Measurements from ENCODE around the gene C2orf74. TPM values are rescaled to one million over a fixed set of nuclear protein-coding genes. Genes with fewer than 3 reads are reported as not detected.
"Not testable (repeated sequence)": the region's sequence is repeated elsewhere in the genome, so short reads cannot be mapped to it uniquely, and the experiment has no call there.

C2orf74 gene
- total and polyA plus RNA-seq, 7 donors: 7.1 to 16.6 (median 13.4) TPM

DNA sequence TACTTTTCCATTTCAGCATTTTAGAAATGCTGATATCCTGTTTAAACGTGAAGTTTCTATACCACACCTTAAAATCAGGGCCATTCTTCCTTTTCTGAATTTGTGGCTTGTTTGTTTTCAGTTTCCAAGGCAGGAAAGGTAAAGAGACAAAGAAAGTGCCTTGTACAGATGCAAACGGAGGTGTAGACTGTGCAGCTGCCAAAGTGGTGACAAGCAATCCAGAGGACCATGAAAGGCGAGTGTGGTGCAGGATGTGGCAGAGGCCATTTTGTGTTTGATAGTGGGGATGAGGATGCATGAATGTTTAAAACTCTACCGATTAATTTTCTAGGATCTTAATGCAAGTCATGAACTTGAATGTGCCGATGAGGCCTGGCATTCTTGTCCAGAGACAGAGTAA is 733 bp downstream of the C2orf74 start:
- Histone ChIP-seq H3K27ac (no peak overlapping the region), H3K4me3 (no peak overlapping the region), H3K36me3 (ENCODE audit: insufficient read depth in 1 of 2, low read depth in 1 of 2) (peaks cover 0 to 69% of the 10 kb centered on the region in 2 donors), H3K9me3 (no peaks in the 10 kb centered on the region), H3K27me3 (ENCODE audit: insufficient read depth in 3 of 3, low read length in 2 of 3) (no peaks in the 10 kb centered on the region), H3K4me1 (no peaks in the 10 kb centered on the region)
- ATAC-seq: no peak
- no peak for DNase-seq
- WGBS, 3 donors: 91 to 96% (median 92%) methylated on average over 5 of the region's 5 CpGs
- intact Hi-C loops (cut with DNase I): no loop called here
- TF ChIP-seq, protein P1, sequence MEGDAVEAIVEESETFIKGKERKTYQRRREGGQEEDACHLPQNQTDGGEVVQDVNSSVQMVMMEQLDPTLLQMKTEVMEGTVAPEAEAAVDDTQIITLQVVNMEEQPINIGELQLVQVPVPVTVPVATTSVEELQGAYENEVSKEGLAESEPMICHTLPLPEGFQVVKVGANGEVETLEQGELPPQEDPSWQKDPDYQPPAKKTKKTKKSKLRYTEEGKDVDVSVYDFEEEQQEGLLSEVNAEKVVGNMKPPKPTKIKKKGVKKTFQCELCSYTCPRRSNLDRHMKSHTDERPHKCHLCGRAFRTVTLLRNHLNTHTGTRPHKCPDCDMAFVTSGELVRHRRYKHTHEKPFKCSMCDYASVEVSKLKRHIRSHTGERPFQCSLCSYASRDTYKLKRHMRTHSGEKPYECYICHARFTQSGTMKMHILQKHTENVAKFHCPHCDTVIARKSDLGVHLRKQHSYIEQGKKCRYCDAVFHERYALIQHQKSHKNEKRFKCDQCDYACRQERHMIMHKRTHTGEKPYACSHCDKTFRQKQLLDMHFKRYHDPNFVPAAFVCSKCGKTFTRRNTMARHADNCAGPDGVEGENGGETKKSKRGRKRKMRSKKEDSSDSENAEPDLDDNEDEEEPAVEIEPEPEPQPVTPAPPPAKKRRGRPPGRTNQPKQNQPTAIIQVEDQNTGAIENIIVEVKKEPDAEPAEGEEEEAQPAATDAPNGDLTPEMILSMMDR (IDR thresholded peaks at IDR 0.05): no peak

DNA sequence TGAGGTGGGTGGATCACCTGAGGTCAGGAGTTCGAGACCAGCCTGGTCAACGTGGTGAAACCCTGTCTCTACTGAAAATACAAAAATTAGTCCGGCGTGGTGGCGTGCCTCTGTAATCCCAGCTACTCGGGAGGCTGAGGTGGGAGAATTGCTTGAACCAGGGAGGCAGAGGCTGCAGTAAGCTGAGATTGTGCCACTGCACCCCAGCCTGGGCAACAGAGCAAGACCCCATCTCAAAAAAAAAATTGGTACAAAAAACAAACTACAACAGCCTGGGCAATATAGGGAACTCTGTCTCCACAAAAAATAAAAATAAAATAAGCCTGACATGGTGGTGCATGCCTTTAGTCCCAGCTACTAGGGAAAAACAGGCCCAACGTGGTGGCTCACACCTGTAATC is 3.1 kb downstream of the C2orf74 start:
- H3K36me3 ChIP-seq (ENCODE audit: insufficient read depth in 1 of 2, low read depth in 1 of 2): peaks cover 0 to 71% of the 10 kb centered on the region in 2 donors
- H3K4me3 ChIP-seq; ATAC-seq; intact Hi-C loops (cut with DNase I); H3K27me3 ChIP-seq (ENCODE audit: insufficient read depth in 3 of 3, low read length in 2 of 3); DNase-seq; H3K27ac ChIP-seq; H3K4me1 ChIP-seq; H3K9me3 ChIP-seq: not testable (repeated sequence)
- 94 to 97% (median 97%) methylated on average over 7 of the region's 7 CpGs for WGBS, 3 donors

DNA sequence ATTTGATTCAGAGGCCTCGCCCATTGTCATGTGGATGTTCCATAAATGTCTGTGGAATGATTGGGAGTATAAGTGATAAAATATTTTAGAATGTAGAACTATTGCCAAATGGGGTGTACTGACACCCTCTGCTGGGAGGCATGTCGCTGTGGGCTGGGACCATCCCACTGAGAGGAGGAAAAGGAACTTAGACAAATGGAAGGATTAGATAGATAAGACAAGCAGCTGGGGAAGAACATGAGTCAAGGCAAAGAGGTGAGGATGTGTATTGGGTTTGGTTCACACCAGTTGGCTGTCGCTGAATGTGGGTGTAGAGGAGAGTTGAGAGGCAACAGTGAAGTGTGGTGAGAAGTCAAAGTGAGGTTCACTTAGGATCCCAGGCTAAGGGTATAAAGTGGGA is 4.0 kb downstream of the C2orf74 start:
- Histone ChIP-seq H3K4me3 (no peak overlapping the region), H3K27me3 (ENCODE audit: insufficient read depth in 3 of 3, low read length in 2 of 3) (no peaks in the 10 kb centered on the region), H3K36me3 (ENCODE audit: insufficient read depth in 1 of 2, low read depth in 1 of 2) (peaks cover 0 to 67% of the 10 kb centered on the region in 2 donors), H3K4me1 (no peaks in the 10 kb centered on the region), H3K9me3 (no peaks in the 10 kb centered on the region), H3K27ac (no peak overlapping the region)
- intact Hi-C loops (cut with DNase I): no loop called here
- DNase-seq (no peak), ATAC-seq (no peak)
- WGBS, 3 donors: 92 to 96% (median 94%) methylated on average over 3 of the region's 3 CpGs
- TF ChIP-seq, protein P1 (IDR thresholded peaks at IDR 0.05): no peak

DNA sequence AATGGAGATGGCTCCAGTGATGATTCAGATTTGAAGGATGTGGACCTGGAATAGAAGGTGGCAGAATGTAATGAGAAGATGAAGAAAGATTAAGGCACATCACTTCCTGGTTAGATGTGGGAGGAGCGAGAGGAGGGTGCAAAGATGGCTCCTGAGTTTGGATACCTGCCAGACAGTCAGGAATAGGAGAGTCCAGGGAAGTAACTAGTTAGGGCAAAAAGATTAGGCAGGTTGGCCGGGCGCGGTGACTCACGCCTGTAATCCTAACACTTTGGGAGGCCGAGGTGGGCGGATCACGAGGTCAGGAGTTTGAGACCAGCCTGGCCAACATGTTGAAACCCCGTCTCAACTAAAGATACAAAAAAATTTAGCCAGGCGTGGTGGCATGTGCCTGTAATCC is 5.6 kb downstream of the C2orf74 start:
- Histone ChIP-seq H3K27ac (no peak overlapping the region), H3K27me3 (ENCODE audit: insufficient read depth in 3 of 3, low read length in 2 of 3) (no peaks in the 10 kb centered on the region), H3K9me3 (no peaks in the 10 kb centered on the region), H3K4me1 (no peaks in the 10 kb centered on the region), H3K4me3 (no peak overlapping the region), H3K36me3 (ENCODE audit: insufficient read depth in 1 of 2, low read depth in 1 of 2) (peaks cover 0 to 66% of the 10 kb centered on the region in 2 donors)
- WGBS, 3 donors: 96 to 97% (median 97%) methylated on average over 10 of the region's 10 CpGs
- intact Hi-C loops (cut with DNase I): no loop called here
- DNase-seq (no peak), ATAC-seq (no peak)
- TF ChIP-seq, protein P1 (IDR thresholded peaks at IDR 0.05): no peak

DNA sequence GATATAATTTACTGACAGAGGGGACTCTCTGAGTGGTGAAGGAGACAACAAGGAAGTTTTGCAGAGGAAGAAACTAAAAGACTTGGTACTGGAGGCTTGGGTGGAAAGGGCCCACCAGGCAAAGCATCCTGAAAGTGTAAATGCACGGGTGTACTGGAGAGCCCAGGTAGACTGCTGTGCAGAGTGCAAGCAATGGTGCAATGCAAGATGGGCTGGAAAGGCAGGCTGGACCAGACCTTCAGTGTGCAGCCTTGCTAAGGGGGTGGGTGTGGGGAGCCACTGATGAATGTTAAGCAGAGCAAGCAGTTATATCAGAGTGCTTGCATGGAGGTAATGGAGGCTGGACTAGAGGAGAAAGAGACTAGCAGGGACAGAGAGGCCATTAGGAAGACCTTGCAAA is 10.7 kb downstream of the C2orf74 start:
- no peak for ATAC-seq
- TF ChIP-seq, protein P1 (IDR thresholded peaks at IDR 0.05): no peak
- no peaks in the 10 kb centered on the region for H3K9me3 ChIP-seq
- H3K4me1 ChIP-seq: no peaks in the 10 kb centered on the region
- intact Hi-C loops (cut with DNase I): no loop called here
- 74 to 100% (median 88%) methylated on average over 1 of the region's 1 CpG for WGBS, 3 donors
- peaks cover 0 to 17% of the 10 kb centered on the region in 2 donors for H3K36me3 ChIP-seq (ENCODE audit: insufficient read depth in 1 of 2, low read depth in 1 of 2)
- DNase-seq: no peak
- no peak overlapping the region for H3K4me3 ChIP-seq
- H3K27me3 ChIP-seq (ENCODE audit: insufficient read depth in 3 of 3, low read length in 2 of 3): no peaks in the 10 kb centered on the region
- H3K27ac ChIP-seq: no peak overlapping the region

All from psoas muscle (tissue), 8 donors.